ENCODE data around the gene RIMS4.

The RIMS4 gene

DNA sequence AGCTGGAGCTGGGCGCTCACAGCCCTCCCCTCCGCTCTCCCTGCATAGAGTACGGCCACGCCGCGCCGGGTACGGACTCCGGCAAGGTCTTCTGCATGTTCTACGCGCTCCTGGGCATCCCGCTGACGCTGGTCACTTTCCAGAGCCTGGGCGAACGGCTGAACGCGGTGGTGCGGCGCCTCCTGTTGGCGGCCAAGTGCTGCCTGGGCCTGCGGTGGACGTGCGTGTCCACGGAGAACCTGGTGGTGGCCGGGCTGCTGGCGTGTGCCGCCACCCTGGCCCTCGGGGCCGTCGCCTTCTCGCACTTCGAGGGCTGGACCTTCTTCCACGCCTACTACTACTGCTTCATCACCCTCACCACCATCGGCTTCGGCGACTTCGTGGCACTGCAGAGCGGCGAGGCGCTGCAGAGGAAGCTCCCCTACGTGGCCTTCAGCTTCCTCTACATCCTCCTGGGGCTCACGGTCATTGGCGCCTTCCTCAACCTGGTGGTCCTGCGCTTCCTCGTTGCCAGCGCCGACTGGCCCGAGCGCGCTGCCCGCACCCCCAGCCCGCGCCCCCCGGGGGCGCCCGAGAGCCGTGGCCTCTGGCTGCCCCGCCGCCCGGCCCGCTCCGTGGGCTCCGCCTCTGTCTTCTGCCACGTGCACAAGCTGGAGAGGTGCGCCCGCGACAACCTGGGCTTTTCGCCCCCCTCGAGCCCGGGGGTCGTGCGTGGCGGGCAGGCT lies 60.1 kb downstream of the RIMS4 start:
- Histone ChIP-seq H3K4me3 (ENCODE audit: low read depth, low read length) (no peak overlapping the region), H3K4me1 (ENCODE audit: control insufficient read depth, insufficient read depth, low read length, unreplicated experiment) (peaks cover 6% of the 10 kb centered on the region), H3K36me3 (ENCODE audit: insufficient read depth, low read length) (no peaks in the 10 kb centered on the region), H3K27me3 (ENCODE audit: insufficient read depth, low read length) (peaks cover 25% of the 10 kb centered on the region; the same call in 1 of the 2 replicates), H2AFZ (ENCODE audit: low read length, unreplicated experiment) (no peak overlapping the region), H3K27ac (ENCODE audit: low read depth, low read length) (no peak overlapping the region), H3K79me2 (ENCODE audit: control insufficient read depth, insufficient read depth, low read length, unreplicated experiment) (no peaks in the 10 kb centered on the region)

DNA sequence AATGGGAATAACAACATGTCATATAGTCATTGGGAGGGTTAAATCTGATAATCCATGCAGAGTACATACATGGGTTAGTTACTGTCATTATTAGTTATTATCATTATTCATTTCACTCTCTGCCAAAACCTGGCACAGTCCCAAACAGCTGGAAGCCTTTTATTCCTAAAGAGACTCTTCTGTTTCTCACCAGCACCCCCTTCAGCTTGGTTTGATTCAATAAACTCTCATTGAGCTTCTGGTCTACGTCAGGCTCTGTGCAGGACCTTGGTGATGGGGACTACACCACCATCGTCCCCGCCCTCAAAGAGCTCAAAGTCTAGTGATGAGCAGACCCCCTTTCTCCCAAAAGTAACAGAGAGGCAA lies 62.4 kb downstream of the RIMS4 start:
- H3K79me2 ChIP-seq (ENCODE audit: control insufficient read depth, insufficient read depth, low read length, unreplicated experiment) = no peaks in the 10 kb centered on the region
- H2AFZ ChIP-seq (ENCODE audit: low read length, unreplicated experiment) = no peak overlapping the region
- H3K4me1 ChIP-seq (ENCODE audit: control insufficient read depth, insufficient read depth, low read length, unreplicated experiment) = peaks cover 6% of the 10 kb centered on the region
- peaks cover 16% of the 10 kb centered on the region; the same call in 1 of the 2 replicates for H3K27me3 ChIP-seq (ENCODE audit: insufficient read depth, low read length)
- no peaks in the 10 kb centered on the region for H3K36me3 ChIP-seq (ENCODE audit: insufficient read depth, low read length)
- H3K4me3 ChIP-seq (ENCODE audit: low read depth, low read length) = no peak overlapping the region
- no peak overlapping the region for H3K27ac ChIP-seq (ENCODE audit: low read depth, low read length)

DNA sequence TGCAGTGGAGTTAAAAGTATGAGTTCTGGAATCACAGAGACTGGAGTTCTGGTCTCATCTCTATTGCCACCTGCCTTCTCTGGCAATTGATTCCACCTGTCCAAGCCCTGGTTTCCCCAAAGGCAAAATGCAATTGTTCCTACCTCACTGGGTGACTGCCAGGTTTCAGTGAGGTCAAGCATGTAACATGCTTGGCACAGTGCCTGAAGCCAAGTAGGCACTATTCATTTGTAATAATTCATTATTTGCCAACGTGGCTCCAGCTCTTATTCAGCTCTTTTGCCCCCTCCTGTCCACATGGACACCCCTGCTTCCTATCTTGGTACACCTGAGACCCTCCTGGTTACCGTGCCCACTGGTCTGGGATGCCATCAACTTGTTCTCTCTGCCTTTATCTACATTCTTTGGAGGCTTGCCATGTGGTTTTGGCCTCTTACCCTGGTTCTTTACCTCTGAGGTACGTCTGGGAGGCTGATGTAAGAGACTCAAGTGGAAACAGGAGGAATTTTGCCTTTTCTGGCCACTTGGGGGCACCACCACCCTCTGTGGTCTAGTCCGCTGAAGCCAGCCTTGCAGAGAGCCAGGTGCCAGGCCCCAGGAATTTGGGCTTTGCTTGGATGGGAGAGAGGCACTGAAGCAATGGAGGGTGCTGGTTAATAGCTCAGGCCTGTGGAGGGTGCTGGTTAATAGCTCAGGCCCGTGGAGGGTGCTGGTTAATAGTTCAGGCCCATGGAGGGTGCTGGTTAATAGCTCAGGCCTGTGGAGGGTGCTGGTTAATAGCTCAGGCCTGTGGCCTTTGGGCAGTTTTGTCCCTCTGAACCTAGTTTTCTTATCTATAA lies 63.0 kb downstream of the RIMS4 start:
- Histone ChIP-seq H3K4me1 (ENCODE audit: control insufficient read depth, insufficient read depth, low read length, unreplicated experiment) (peaks cover 6% of the 10 kb centered on the region), H2AFZ (ENCODE audit: low read length, unreplicated experiment) (no peak overlapping the region), H3K27me3 (ENCODE audit: insufficient read depth, low read length) (peaks cover 10% of the 10 kb centered on the region; the same call in 1 of the 2 replicates), H3K27ac (ENCODE audit: low read depth, low read length) (no peak overlapping the region), H3K4me3 (ENCODE audit: low read depth, low read length) (no peak overlapping the region; the same call in 1 of the 2 replicates), H3K36me3 (ENCODE audit: insufficient read depth, low read length) (no peaks in the 10 kb centered on the region), H3K79me2 (ENCODE audit: control insufficient read depth, insufficient read depth, low read length, unreplicated experiment) (no peaks in the 10 kb centered on the region)

DNA sequence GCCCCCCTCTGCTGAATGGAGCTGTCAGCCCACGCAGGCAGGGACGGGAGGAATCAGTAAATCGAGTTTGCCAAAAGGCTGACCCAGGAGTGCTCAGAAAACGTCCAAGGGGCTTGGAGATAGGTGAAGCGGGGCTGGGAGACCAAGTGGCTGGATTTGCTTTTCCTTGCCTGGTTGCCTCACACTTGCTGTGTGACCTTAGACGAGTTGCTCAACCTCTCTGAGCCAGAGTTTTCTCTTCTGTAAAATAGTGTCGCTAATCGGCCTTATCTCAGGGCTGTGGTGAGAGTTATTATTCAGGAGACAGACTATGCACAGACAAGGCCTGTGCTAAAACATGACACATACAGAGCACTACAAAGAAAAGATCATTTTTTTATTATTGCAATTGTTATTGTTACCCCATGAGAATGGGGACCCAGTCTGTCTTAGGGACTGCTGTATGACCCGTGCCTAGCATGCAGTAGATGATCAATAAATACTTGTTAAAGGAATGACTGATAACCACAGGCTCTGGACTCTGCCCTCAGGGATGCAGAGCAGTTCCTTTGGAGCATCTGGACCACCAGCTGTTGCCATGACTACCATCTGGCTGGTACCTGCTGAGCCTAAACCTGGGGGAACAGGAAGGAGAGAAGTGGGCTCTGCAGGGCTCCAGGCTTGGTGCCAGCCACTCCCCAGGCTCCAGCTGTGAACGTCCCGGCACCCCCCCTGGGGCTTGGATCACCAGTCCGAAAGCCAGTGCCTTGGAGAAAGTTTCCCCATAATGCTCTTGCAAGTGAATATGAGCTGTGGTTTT lies 63.8 kb downstream of the RIMS4 start:
- H3K4me3 ChIP-seq (ENCODE audit: low read depth, low read length) = peak overlapping the region; percentile 79
- H2AFZ ChIP-seq (ENCODE audit: low read length, unreplicated experiment) = peak overlapping the region; percentile 61
- peaks cover 6% of the 10 kb centered on the region for H3K4me1 ChIP-seq (ENCODE audit: control insufficient read depth, insufficient read depth, low read length, unreplicated experiment)
- no peak overlapping the region for H3K27ac ChIP-seq (ENCODE audit: low read depth, low read length)
- H3K27me3 ChIP-seq (ENCODE audit: insufficient read depth, low read length) = peaks cover 10% of the 10 kb centered on the region; the same call in 1 of the 2 replicates
- no peaks in the 10 kb centered on the region for H3K79me2 ChIP-seq (ENCODE audit: control insufficient read depth, insufficient read depth, low read length, unreplicated experiment)
- H3K36me3 ChIP-seq (ENCODE audit: insufficient read depth, low read length) = no peaks in the 10 kb centered on the region

DNA sequence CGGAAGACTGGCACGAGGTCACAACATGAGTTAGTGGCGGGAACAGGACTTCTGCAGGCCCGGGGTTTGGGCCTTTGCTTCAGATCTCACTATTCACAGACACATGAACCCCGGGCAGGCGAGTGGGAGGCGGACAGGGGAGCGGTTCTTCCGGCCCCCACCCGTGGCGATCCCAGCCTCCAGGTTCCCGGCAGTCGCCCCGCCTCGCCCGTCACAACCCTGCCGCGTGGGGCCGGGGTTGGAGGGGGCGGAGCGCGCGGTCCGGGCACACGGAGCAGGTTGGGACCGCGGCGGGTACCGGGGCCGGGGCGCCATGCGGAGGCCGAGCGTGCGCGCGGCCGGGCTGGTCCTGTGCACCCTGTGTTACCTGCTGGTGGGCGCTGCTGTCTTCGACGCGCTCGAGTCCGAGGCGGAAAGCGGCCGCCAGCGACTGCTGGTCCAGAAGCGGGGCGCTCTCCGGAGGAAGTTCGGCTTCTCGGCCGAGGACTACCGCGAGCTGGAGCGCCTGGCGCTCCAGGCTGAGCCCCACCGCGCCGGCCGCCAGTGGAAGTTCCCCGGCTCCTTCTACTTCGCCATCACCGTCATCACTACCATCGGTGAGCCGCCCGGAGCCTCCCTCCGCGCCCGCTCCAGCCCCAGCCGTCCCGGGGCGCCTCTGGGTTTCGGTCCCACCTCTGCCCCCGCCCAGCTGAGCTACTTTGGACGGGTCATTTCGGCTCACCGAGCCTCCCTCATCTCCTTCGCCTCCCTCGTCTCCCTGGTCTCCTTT lies 64.6 kb downstream of the RIMS4 start, which contains the start of gene KCNK15:
Gene KCNK15, plus strand, starts transcription at position 268 of the 769 bp plus-strand sequence. Its CDS starts 46 bp downstream, at position 314.
- Histone ChIP-seq H3K27ac (ENCODE audit: low read depth, low read length) (no peak within 1 kb of the TSS), H3K79me2 (ENCODE audit: control insufficient read depth, insufficient read depth, low read length, unreplicated experiment) (no peaks in the 10 kb centered on the region), H3K4me1 (ENCODE audit: control insufficient read depth, insufficient read depth, low read length, unreplicated experiment) (peaks cover 6% of the 10 kb centered on the region), H3K27me3 (ENCODE audit: insufficient read depth, low read length) (peaks cover 10% of the 10 kb centered on the region; the same call in 1 of the 2 replicates), H3K4me3 (ENCODE audit: low read depth, low read length) (peak within 1 kb of the TSS; percentile 79), H3K36me3 (ENCODE audit: insufficient read depth, low read length) (no peaks in the 10 kb centered on the region), H2AFZ (ENCODE audit: low read length, unreplicated experiment) (peak within 1 kb of the TSS; percentile 61)

DNA sequence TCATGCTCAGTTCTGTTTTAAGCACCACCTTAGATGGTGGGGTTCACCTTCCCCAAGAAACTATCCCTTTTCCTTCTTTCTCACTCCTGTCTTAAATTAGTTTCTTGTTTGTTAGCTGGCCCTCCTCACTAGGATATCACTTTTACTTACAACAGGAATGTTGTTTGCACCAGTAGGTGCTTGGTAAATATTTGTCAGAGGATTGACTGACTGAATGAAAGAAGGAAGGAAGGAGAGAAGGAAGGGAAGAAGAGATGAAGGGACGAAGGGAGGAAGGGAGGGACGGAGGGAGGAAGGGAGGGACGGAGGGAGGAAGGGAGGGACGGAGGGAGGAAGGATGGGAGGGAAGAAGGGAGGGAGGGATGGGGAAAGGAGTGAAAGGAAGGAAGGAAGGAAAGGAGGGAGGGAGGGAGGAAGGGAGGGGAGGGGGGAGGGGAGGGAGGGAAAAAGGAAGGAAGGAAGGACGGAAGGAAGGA lies 65.2 kb downstream of the RIMS4 start:
- Histone ChIP-seq H3K4me1 (ENCODE audit: control insufficient read depth, insufficient read depth, low read length, unreplicated experiment) (peaks cover 6% of the 10 kb centered on the region), H3K36me3 (ENCODE audit: insufficient read depth, low read length) (no peaks in the 10 kb centered on the region), H3K4me3 (ENCODE audit: low read depth, low read length) (peak overlapping the region; percentile 79; the same call in 1 of the 2 replicates), H3K27me3 (ENCODE audit: insufficient read depth, low read length) (peaks cover 10% of the 10 kb centered on the region; the same call in 1 of the 2 replicates), H2AFZ (ENCODE audit: low read length, unreplicated experiment) (no peak overlapping the region), H3K79me2 (ENCODE audit: control insufficient read depth, insufficient read depth, low read length, unreplicated experiment) (no peaks in the 10 kb centered on the region), H3K27ac (ENCODE audit: low read depth, low read length) (no peak overlapping the region)

DNA sequence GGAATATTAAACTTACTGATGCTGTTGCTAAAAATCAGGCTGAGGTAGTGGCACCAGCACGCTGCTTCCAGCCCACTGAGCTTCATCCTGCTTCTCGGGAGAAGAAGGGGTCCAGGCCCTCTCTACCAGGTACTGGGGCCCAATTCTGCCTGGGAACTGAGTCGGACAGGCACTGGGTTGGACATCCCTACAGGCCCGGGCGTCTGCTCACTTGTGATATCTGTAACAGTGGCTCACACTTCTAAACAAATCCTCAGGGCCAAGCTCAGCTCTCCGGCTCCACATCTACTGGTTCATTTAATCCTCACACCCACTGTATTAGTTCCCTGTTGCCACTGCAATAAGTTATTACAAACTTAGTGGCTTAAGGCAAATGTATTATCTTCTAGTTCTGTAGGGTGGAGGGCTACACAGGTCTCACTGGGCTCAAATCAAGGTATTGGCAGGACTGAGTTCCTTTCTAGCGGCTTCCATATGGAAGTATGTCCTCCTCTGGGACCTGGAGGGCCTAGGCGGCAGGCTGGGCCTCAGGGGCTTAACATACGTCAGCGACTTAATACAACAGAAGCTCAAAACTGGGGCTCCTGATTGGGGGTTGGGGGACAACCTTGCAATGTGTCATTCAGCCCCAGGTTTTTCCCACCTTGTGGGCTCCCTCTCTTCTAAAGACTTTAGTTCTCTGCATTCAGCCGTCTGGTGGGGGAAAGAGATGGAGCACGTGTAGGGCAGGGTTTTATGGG lies 66.3 kb downstream of the RIMS4 start:
- Histone ChIP-seq H3K4me1 (ENCODE audit: control insufficient read depth, insufficient read depth, low read length, unreplicated experiment) (peaks cover 6% of the 10 kb centered on the region), H3K36me3 (ENCODE audit: insufficient read depth, low read length) (no peaks in the 10 kb centered on the region), H3K27me3 (ENCODE audit: insufficient read depth, low read length) (peaks cover 10% of the 10 kb centered on the region; the same call in 1 of the 2 replicates), H3K79me2 (ENCODE audit: control insufficient read depth, insufficient read depth, low read length, unreplicated experiment) (no peaks in the 10 kb centered on the region), H3K4me3 (ENCODE audit: low read depth, low read length) (no peak overlapping the region), H2AFZ (ENCODE audit: low read length, unreplicated experiment) (no peak overlapping the region), H3K27ac (ENCODE audit: low read depth, low read length) (no peak overlapping the region)

DNA sequence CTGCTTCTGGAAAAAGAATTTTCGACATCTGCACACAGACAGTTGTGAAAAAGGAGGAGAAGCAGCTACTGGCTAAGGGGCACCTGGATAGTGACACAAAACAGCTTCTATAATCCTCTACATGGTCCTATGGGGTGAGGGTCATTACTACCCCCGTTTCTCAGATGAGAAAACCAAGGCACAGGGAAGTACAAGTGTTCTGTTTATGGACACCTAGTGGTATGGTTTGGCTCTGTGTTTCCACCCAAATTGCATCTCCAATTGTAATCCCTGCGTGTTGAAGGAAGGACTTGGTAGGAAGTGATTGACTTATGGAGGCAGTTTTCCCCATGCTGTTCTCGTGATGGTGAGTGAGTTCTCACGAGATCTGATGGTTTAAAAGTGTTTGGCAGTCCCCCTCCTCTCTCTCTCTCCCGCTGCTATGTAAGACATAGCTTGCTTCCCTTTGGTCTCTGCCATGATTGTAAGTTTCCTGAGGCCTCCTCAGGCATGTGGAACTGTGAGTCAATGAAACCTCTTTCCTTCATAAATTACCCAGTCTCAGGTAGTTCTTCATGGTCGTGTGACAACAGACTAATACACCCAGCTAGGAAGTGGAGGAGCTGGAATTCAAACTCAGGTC lies 67.2 kb downstream of the RIMS4 start:
- peaks cover 10% of the 10 kb centered on the region; the same call in 1 of the 2 replicates for H3K27me3 ChIP-seq (ENCODE audit: insufficient read depth, low read length)

More for the DNA sequence above, 67.2 kb downstream of the RIMS4 start:
- H3K4me3 ChIP-seq (ENCODE audit: low read depth, low read length) = no peak overlapping the region
- no peak overlapping the region for H2AFZ ChIP-seq (ENCODE audit: low read length, unreplicated experiment)
- no peak overlapping the region for H3K27ac ChIP-seq (ENCODE audit: low read depth, low read length)
- H3K79me2 ChIP-seq (ENCODE audit: control insufficient read depth, insufficient read depth, low read length, unreplicated experiment) = no peaks in the 10 kb centered on the region
- peaks cover 6% of the 10 kb centered on the region for H3K4me1 ChIP-seq (ENCODE audit: control insufficient read depth, insufficient read depth, low read length, unreplicated experiment)
- no peaks in the 10 kb centered on the region for H3K36me3 ChIP-seq (ENCODE audit: insufficient read depth, low read length)
